ENCODE measurements around the gene GATB. TPM values are rescaled to one million over a fixed set of nuclear protein-coding genes. Genes with fewer than 3 reads are reported as not detected.

GATB gene
- total RNA-seq, 1 donor from 2014 or later = 17.9 TPM

DNA sequence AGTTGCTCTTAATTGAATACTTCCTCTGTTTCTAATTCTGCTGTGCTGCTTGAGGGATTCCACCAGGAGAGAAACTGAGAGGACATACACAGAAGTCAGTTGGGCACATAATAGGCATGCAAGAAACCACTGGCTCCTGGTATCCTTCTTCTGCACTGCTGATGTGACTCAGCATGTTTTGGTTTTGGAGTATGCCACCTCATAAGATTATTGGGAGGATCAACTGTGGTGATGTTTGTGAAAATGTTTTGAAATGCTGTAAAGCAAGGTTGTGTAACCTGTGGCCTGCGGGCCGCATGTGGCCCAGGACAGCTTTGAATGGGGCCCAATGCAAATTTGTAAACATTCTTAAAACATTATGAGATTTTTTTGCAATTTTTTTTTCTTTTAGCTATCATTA lies 119.6 kb downstream of the GATB start:
- Histone ChIP-seq H2AFZ (replicated peaks) (no peak overlapping the region), H3K36me3 (no peaks in the 10 kb centered on the region), H4K20me1 (ENCODE audit: low read depth) (no peaks in the 10 kb centered on the region), H3F3A (ENCODE audit: low read depth) (no peaks in the 10 kb centered on the region), H3K9ac (no peak overlapping the region), H3K79me2 (ENCODE audit: low read depth) (no peaks in the 10 kb centered on the region), H3K4me2 (no peak overlapping the region), H3K4me3 (no peak overlapping the region), H3K27me3 (no peaks in the 10 kb centered on the region), H3K4me1 (peaks cover 3% of the 10 kb centered on the region), H3K9me3 (ENCODE audit: low read depth) (no peaks in the 10 kb centered on the region), H3K27ac (no peak overlapping the region)
- Mint-ChIP-seq H3K27me3 (ENCODE audit: insufficient read depth, low read depth) (peaks cover 6% of the 10 kb centered on the region), H3K9me3 (no peaks in the 10 kb centered on the region), H3K4me1 (peaks cover 15% of the 10 kb centered on the region), H3K4me3 (no peak overlapping the region), H3K36me3 (no peaks in the 10 kb centered on the region), H3K27ac (no peak overlapping the region)
- TF ChIP-seq, protein P1, sequence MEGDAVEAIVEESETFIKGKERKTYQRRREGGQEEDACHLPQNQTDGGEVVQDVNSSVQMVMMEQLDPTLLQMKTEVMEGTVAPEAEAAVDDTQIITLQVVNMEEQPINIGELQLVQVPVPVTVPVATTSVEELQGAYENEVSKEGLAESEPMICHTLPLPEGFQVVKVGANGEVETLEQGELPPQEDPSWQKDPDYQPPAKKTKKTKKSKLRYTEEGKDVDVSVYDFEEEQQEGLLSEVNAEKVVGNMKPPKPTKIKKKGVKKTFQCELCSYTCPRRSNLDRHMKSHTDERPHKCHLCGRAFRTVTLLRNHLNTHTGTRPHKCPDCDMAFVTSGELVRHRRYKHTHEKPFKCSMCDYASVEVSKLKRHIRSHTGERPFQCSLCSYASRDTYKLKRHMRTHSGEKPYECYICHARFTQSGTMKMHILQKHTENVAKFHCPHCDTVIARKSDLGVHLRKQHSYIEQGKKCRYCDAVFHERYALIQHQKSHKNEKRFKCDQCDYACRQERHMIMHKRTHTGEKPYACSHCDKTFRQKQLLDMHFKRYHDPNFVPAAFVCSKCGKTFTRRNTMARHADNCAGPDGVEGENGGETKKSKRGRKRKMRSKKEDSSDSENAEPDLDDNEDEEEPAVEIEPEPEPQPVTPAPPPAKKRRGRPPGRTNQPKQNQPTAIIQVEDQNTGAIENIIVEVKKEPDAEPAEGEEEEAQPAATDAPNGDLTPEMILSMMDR (IDR thresholded peaks at IDR 0.05) = no peak
- TF ChIP-seq EZH2phosphoT487 (IDR thresholded peaks at IDR 0.05) (no peak), EZH2 (IDR thresholded peaks at IDR 0.05) (no peak)
- no peak for DNase-seq (ENCODE audit: low spot score)

DNA sequence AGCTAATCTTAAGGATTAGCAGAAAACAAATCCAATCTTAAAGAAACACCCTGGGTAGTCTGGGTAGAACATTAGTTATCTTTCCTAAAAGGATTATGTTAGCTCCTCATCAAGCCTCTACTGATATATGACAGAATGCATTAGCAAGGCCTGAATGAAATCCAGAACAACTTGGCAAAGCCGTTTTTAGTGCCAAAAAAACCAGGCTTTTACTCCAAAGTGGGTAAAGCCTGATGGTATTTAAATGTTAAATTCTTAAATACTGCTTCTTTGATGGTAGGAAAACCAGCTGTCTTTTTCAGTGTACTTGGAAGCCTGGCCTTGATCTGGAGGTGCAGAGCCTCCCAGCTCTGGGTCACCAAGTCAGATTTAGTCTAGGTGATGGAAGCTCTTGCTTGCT lies 120.4 kb downstream of the GATB start:
- Mint-ChIP-seq H3K36me3 (no peaks in the 10 kb centered on the region), H3K27ac (no peak overlapping the region), H3K9me3 (no peaks in the 10 kb centered on the region), H3K27me3 (ENCODE audit: insufficient read depth, low read depth) (peaks cover 6% of the 10 kb centered on the region), H3K4me3 (no peak overlapping the region), H3K4me1 (peaks cover 15% of the 10 kb centered on the region)
- Histone ChIP-seq H3K27ac (no peak overlapping the region), H3K9ac (no peak overlapping the region), H3K79me2 (ENCODE audit: low read depth) (no peaks in the 10 kb centered on the region), H3K9me3 (ENCODE audit: low read depth) (no peaks in the 10 kb centered on the region), H3K27me3 (no peaks in the 10 kb centered on the region), H3K4me2 (no peak overlapping the region), H2AFZ (replicated peaks) (no peak overlapping the region), H3F3A (ENCODE audit: low read depth) (no peaks in the 10 kb centered on the region), H3K36me3 (no peaks in the 10 kb centered on the region), H3K4me3 (no peak overlapping the region), H4K20me1 (ENCODE audit: low read depth) (no peaks in the 10 kb centered on the region), H3K4me1 (peaks cover 3% of the 10 kb centered on the region)
- DNase-seq (ENCODE audit: low spot score) = no peak
- TF ChIP-seq, protein P1 (IDR thresholded peaks at IDR 0.05) = no peak
- TF ChIP-seq EZH2 (IDR thresholded peaks at IDR 0.05) (no peak), EZH2phosphoT487 (IDR thresholded peaks at IDR 0.05) (no peak)

DNA sequence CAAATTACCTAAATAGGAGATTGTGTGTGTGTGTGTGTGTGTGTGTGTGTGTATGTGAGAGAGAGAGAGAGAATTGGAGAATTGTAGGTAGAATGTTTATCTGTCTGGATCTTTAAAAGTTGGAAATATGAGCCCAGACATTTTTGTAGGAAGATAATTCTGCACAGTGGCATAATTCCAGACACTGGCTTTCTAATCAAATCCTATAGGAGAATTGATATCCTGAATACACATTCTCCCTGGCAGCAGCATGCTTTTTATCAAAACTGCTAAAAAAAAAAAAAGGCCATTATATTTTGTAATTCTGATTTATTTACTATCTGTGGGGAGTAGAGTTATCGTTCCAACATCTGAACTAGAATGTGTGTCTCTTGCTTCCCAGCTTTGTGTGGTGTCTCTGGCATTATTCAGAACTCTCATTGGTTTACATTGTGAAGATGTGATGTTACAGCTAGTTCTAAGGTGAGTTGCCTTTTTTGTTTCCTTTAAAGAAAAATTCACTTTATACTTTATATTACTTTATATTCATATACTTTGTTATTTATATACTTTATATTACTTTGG lies 122.4 kb downstream of the GATB start:
- peaks cover 3% of the 10 kb centered on the region for H3K27me3 Mint-ChIP-seq (ENCODE audit: insufficient read depth, low read depth)
- no peak for DNase-seq (ENCODE audit: low spot score)
- H3K4me3 Mint-ChIP-seq = no peak overlapping the region
- H3K4me1 Mint-ChIP-seq = peaks cover 5% of the 10 kb centered on the region
- Histone ChIP-seq H3K79me2 (ENCODE audit: low read depth) (no peaks in the 10 kb centered on the region), H3K9me3 (ENCODE audit: low read depth) (no peaks in the 10 kb centered on the region), H2AFZ (replicated peaks) (no peak overlapping the region), H3K27me3 (no peaks in the 10 kb centered on the region), H3F3A (ENCODE audit: low read depth) (no peaks in the 10 kb centered on the region), H3K4me1 (peaks cover 3% of the 10 kb centered on the region), H3K4me3 (no peak overlapping the region), H3K36me3 (no peaks in the 10 kb centered on the region), H3K27ac (no peak overlapping the region), H4K20me1 (ENCODE audit: low read depth) (no peaks in the 10 kb centered on the region), H3K4me2 (no peak overlapping the region), H3K9ac (no peak overlapping the region)
- no peaks in the 10 kb centered on the region for H3K9me3 Mint-ChIP-seq
- TF ChIP-seq EZH2 (IDR thresholded peaks at IDR 0.05) (no peak), EZH2phosphoT487 (IDR thresholded peaks at IDR 0.05) (no peak)
- TF ChIP-seq, protein P1 (IDR thresholded peaks at IDR 0.05) = no peak
- H3K36me3 Mint-ChIP-seq = no peaks in the 10 kb centered on the region
- H3K27ac Mint-ChIP-seq = no peak overlapping the region
